A549 (cell line): Measurements from ENCODE around the gene ZNF346. TPM values are rescaled to one million over a fixed set of nuclear protein-coding genes. Genes with fewer than 3 reads are reported as not detected.

Experiments
- ATAC-seq, 2 experiments: fragments of 200-7000 bp in 1 of 2; fragments of >200 bp in 1 of 2; cut with Nextera tagmentation in 1 of 2; cut with Tn5 transposase in 1 of 2; 3 replicates each; pipeline versions ENCODE4 v1.8.0 to v1.9.1; 2018 to 2020; ENCODE audit warnings: mild to moderate bottlenecking in 1 of 2, moderate library complexity in 1 of 2
- CTCF ChIA-PET: fragments of 300-600 bp; sonication (Branson Sonifier 250); formaldehyde crosslinking; extraction: SDS; loops from one replicate; lab custom pipeline; 2021; ENCODE audit warnings: antibody characterized with exemption, inconsistent platforms; lab: Yijun Ruan, JAX
- POLR2A ChIA-PET: fragments of 350-600 bp; formaldehyde crosslinking; extraction: SDS; loops from one replicate; lab custom pipeline; 2021; ENCODE audit warnings: antibody characterized with exemption, inconsistent platforms; lab: Yijun Ruan, JAX
- DNase-seq, 2 experiments: peaks; one replicate each; pipeline versions ENCODE4 v3.0.0 to v3.0.0-alpha.2; 2011 to 2016; ENCODE audit warnings: low read depth in 1 of 2, low spot score in 1 of 2
- FAIRE-seq: peaks from 2 replicates; lab custom pipeline; 2011; peaks lifted over from hg19 to GRCh38; lab: Jason Lieb, UNC
- H3K27ac ChIP-seq, 2 experiments: fragments of >200 bp; sonication (Bioruptor Twin); formaldehyde crosslinking; 3 replicates each; pipeline ENCODE4 v1.5.1; 2016 to 2017
- H3K4me1 ChIP-seq: fragments of >200 bp; sonication (Bioruptor Twin); formaldehyde crosslinking; 3 replicates; pipeline ENCODE4 v1.6.1; 2016
- H3K4me2 ChIP-seq: fragments of >200 bp; sonication (Bioruptor Twin); formaldehyde crosslinking; 3 replicates; pipeline ENCODE4 v1.6.1; 2016
- H3K4me3 ChIP-seq: fragments of >200 bp; sonication (Bioruptor Twin); formaldehyde crosslinking; 3 replicates; pipeline ENCODE4 v1.5.1; 2016
- H3K9me3 ChIP-seq: fragments of >200 bp; sonication (Bioruptor Twin); formaldehyde crosslinking; 3 replicates; pipeline ENCODE4 v1.6.1; 2016
- CBX2 ChIP-seq: fragments of 200-600 bp; sonication (generic); IDR thresholded peaks from 2 replicates; pipeline ENCODE4 v1.6.1; 2016; ENCODE audit warnings: low read depth, mild to moderate bottlenecking, borderline replicate concordance
- CEBPB ChIP-seq, 2 experiments: fragments of >200 bp in 1 of 2; sonication (Bioruptor Twin) in 1 of 2; formaldehyde crosslinking in 1 of 2; IDR thresholded peaks; 2 replicates each; pipeline ENCODE4 v1.6.1; 2012 to 2016
- CHD2 ChIP-seq: fragments of 150-350 bp; IDR thresholded peaks from 2 replicates; pipeline ENCODE4 v1.6.1; 2014; ENCODE audit warnings: low read length; ENCODE audit not compliant: partially characterized antibody
- EHMT2 ChIP-seq: fragments of 200-600 bp; sonication (generic); IDR thresholded peaks from 2 replicates; pipeline ENCODE4 v1.6.1; 2016; ENCODE audit warnings: antibody characterized with exemption, low read depth, mild to moderate bottlenecking, moderate library complexity
- EP300 ChIP-seq, 2 experiments: fragments of >200 bp; sonication (Bioruptor Twin); formaldehyde crosslinking; IDR thresholded peaks; 2 replicates in 1 of 2; 3 replicates in 1 of 2; pipeline ENCODE4 v1.6.1; 2016 to 2017
- ESRRA ChIP-seq: fragments of 150-350 bp; IDR thresholded peaks from 2 replicates; pipeline ENCODE4 v1.6.1; 2014; ENCODE audit warnings: mild to moderate bottlenecking, low read length, borderline replicate concordance
- FOSB ChIP-seq: fragments of 250-450 bp; sonication (Bioruptor Pico); IDR thresholded peaks from 2 replicates; pipeline ENCODE4 v1.5.0; 2020; ENCODE audit warnings: mild to moderate bottlenecking, moderate library complexity
- FOSL2 ChIP-seq, 2 experiments: fragments of 450-650 bp in 1 of 2; fragments of >200 bp in 1 of 2; sonication (Bioruptor Twin) in 1 of 2; formaldehyde crosslinking; IDR thresholded peaks; 2 replicates each; pipeline versions ENCODE4 v1.5.0 to v1.6.1; 2016 to 2020; ENCODE audit warnings: mild to moderate bottlenecking in 1 of 2, moderate library complexity in 1 of 2
- FOXS1 ChIP-seq: fragments of 250-450 bp; sonication (Bioruptor Pico); IDR thresholded peaks from 2 replicates; pipeline ENCODE4 v1.5.0; 2020; ENCODE audit warnings: mild to moderate bottlenecking, moderate library complexity
- GATA3 ChIP-seq: IDR thresholded peaks from 2 replicates; pipeline ENCODE4 v1.6.1; 2012; ENCODE audit warnings: borderline replicate concordance
- HDAC2 ChIP-seq: fragments of 200-600 bp; sonication (generic); IDR thresholded peaks from 2 replicates; pipeline ENCODE4 v1.6.1; 2016
- HEYL ChIP-seq: fragments of 250-450 bp; sonication (Bioruptor Pico); IDR thresholded peaks from 2 replicates; pipeline ENCODE4 v1.8.0; 2021; ENCODE audit warnings: mild to moderate bottlenecking, moderate library complexity
- HOXB5 ChIP-seq: fragments of 250-450 bp; sonication (Bioruptor Pico); IDR thresholded peaks from 2 replicates; pipeline ENCODE4 v1.5.0; 2020; ENCODE audit warnings: mild to moderate bottlenecking, moderate library complexity
- JUN ChIP-seq, 2 experiments: fragments of >200 bp; sonication (Bioruptor Twin); formaldehyde crosslinking; IDR thresholded peaks; 2 replicates in 1 of 2; 3 replicates in 1 of 2; pipeline ENCODE4 v1.6.1; 2016 to 2017
- JUNB ChIP-seq: fragments of >200 bp; sonication (Bioruptor Twin); formaldehyde crosslinking; IDR thresholded peaks from 2 replicates; pipeline ENCODE4 v1.6.1; 2016
- KDM5A ChIP-seq: fragments of 200-600 bp; sonication (generic); IDR thresholded peaks from 2 replicates; pipeline ENCODE4 v1.6.1; 2016; ENCODE audit warnings: antibody characterized with exemption, mild to moderate bottlenecking
- MAFK ChIP-seq: fragments of 450-650 bp; IDR thresholded peaks from 2 replicates; pipeline ENCODE4 v1.6.1; 2014; ENCODE audit not compliant: partially characterized antibody
- NFE2L2 ChIP-seq: fragments of 150-350 bp; conservative IDR thresholded peaks from 2 replicates; pipeline ENCODE4 v1.6.1; 2014; ENCODE audit warnings: low read length
- NPAS2 ChIP-seq: fragments of 250-450 bp; sonication (Bioruptor Pico); IDR thresholded peaks from 2 replicates; pipeline ENCODE4 v1.8.0; 2022; ENCODE audit warnings: mild to moderate bottlenecking, moderate library complexity, borderline replicate concordance
- NR3C1 ChIP-seq: fragments of >200 bp; sonication (Bioruptor Twin); formaldehyde crosslinking; IDR thresholded peaks from 3 replicates; pipeline ENCODE4 v1.6.1; 2017
- POLR2A ChIP-seq: IDR thresholded peaks from 2 replicates; pipeline ENCODE4 v1.6.1; 2012; ENCODE audit warnings: mild to moderate bottlenecking, low read length
- POLR2AphosphoS2 ChIP-seq: conservative IDR thresholded peaks from 2 replicates; pipeline ENCODE4 v1.6.1; 2012; ENCODE audit warnings: low read length, improper control_type of control experiment, inconsistent platforms
- RARB ChIP-seq: fragments of 250-450 bp; sonication (Bioruptor Pico); IDR thresholded peaks from 2 replicates; pipeline ENCODE4 v1.8.0; 2021; ENCODE audit warnings: mild to moderate bottlenecking, moderate library complexity
- RCOR1 ChIP-seq: fragments of 150-350 bp; IDR thresholded peaks from 2 replicates; pipeline ENCODE4 v1.6.1; 2014; ENCODE audit warnings: antibody characterized with exemption, low read length, low read depth
- TP53 ChIP-seq: fragments of 250-450 bp; sonication (Bioruptor Pico); IDR thresholded peaks from 2 replicates; pipeline ENCODE4 v1.5.0; 2021; ENCODE audit warnings: mild to moderate bottlenecking, moderate library complexity
- ZC3H11A ChIP-seq: fragments of 450-650 bp; IDR thresholded peaks from 2 replicates; pipeline ENCODE4 v1.6.1; 2014; ENCODE audit warnings: antibody characterized with exemption, mild to moderate bottlenecking
- ZNF302 ChIP-seq: fragments of 250-450 bp; sonication (Bioruptor Pico); IDR thresholded peaks from 2 replicates; pipeline ENCODE4 v1.9.0; 2021; ENCODE audit warnings: inconsistent platforms, mild to moderate bottlenecking, moderate library complexity
- ZSCAN20 ChIP-seq: fragments of 250-450 bp; sonication (Bioruptor Pico); IDR thresholded peaks from 2 replicates; pipeline ENCODE4 v1.8.0; 2022; ENCODE audit warnings: mild to moderate bottlenecking, moderate library complexity
- WGBS: methylation state at CpG from one replicate; pipeline ENCODE4 v1.1.6; 2017; ENCODE audit errors: missing lambda C conversion rate; 5-methylcytosine and 5-hydroxymethylcytosine counted together
- polyA plus RNA-seq, 4 experiments: library from polyadenylated mRNA; depleted of rRNA in 3 of 4; stranded (reverse); fragments of >200 nt; fragmentation: RNase III in 1 of 4; extraction: RNeasy Plus Mini Kit Qiagen cat#74134 plus additional on column Dnase treatment in 1 of 4; gene quantifications; 2 replicates in 3 of 4; 3 replicates in 1 of 4; pipeline ENCODE4 v1.2.3, GENCODE V29; 2011 to 2017
- TF ChIP-seq, protein P1 (sequence below): IDR thresholded peaks from 2 replicates; pipeline ENCODE4 v1.6.1; 2012
- TF ChIP-seq, protein P2 (sequence below): IDR thresholded peaks from 2 replicates; pipeline ENCODE4 v1.6.1; 2012; ENCODE audit warnings: low read depth, borderline replicate concordance
- TF ChIP-seq, protein P3 (sequence below): fragments of >200 bp; sonication (Bioruptor Twin); formaldehyde crosslinking; IDR thresholded peaks from 3 replicates; pipeline ENCODE4 v1.5.1; 2016
- TF ChIP-seq, protein P4 (sequence below): fragments of >200 bp; sonication (Bioruptor Twin); formaldehyde crosslinking; IDR thresholded peaks from 2 replicates; pipeline ENCODE4 v1.6.1; 2016
- TF ChIP-seq, protein P5 (sequence below): fragments of 450-650 bp; IDR thresholded peaks from 2 replicates; pipeline ENCODE4 v1.6.1; 2014; ENCODE audit warnings: antibody characterized with exemption
- TF ChIP-seq, protein P6 (sequence below): fragments of >200 bp; sonication (Bioruptor Twin); formaldehyde crosslinking; IDR thresholded peaks from 3 replicates; pipeline ENCODE4 v1.6.1; 2016

The ZNF346 gene
- polyA plus RNA-seq, 2 of the 4 experiments (the other 2 are of a cell fraction), result 13.5 to 14.1 TPM

DNA sequence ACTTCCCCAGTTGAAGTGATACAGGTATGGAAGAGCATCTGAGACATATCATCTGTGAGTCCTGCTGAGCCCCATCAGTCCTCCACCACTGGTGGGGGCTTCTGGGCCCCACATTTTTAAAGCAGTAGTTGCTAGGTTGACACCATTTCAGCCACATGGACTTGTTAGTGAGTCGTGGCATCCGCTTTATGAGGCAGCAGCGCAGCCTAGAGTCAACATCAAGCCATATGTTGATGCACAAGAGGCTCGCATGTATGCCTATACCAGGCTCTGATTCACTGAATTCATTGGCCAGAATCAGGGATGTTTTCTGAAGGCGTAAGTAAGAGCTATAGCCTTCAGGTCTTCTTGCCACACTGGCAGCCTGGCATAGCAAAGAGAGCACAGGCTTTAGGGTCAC, 26.8 kb downstream of the ZNF346 start (continued):
- TF ChIP-seq HEYL (CRISPR knock-in tag) (no peak), ZC3H11A (no peak), RARB (no peak), FOXS1 (CRISPR knock-in tag) (no peak), NPAS2 (CRISPR knock-in tag) (no peak), JUN (IDR thresholded peaks at IDR 0.05) (no peak)

DNA sequence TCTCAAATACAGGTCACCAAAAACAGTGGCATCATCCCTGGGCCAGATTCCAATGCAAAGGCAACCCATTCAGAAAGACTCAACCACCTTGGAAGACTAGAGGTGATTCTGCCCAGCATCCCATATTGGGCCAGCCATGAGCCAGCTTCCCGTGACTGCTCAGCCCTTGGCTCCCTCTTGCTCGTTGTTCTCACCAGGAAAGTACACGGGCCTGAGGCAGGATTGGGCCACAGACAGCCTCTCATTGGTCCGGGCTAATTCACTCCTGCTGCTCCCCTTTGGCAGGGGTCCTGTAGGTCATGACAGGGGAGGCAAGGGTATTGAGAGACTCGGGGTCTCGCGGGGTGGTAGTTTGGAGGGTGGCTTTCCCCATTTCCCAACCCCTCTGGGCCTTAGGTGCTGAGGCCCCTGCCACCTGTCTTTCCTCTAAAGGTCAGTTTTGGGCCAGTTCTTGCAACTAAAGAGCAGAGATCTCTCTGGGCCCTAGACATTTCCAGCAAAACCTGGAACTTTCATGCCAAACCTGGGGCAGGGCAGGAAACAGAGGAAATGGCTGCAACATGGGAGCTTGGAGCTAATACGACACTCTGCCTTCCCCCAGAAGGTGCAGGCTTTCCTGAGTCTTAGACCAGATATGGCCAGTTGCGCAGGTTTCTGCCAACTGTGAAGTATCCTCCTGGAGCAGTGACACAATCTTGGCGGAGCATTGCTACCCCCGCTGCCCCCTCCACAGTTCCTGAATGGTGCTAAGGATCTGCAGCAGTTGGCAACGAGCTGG, 42.2 kb downstream of the ZNF346 start:
- no peak for FAIRE-seq
- TF ChIP-seq HEYL (CRISPR knock-in tag) (no peak), NFE2L2 (no peak), TP53 (CRISPR knock-in tag) (no peak), NR3C1 (no peak), FOSL2 (IDR thresholded peaks at IDR 0.05) (no peak), FOSL2 (CRISPR knock-in tag; IDR thresholded peaks at IDR 0.05) (no peak), FOSB (CRISPR knock-in tag) (no peak), HDAC2 (no peak), EP300 (IDR thresholded peaks at IDR 0.05) (no peak), KDM5A (no peak), ESRRA (no peak), HOXB5 (CRISPR knock-in tag) (no peak), CEBPB (IDR thresholded peaks at IDR 0.05) (no peak), GATA3 (no peak)
- TF ChIP-seq, protein P1, sequence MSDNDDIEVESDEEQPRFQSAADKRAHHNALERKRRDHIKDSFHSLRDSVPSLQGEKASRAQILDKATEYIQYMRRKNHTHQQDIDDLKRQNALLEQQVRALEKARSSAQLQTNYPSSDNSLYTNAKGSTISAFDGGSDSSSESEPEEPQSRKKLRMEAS, result no peak
- TF ChIP-seq, protein P2, sequence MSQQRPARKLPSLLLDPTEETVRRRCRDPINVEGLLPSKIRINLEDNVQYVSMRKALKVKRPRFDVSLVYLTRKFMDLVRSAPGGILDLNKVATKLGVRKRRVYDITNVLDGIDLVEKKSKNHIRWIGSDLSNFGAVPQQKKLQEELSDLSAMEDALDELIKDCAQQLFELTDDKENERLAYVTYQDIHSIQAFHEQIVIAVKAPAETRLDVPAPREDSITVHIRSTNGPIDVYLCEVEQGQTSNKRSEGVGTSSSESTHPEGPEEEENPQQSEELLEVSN, result no peak
- POLR2A ChIA-PET, result no interaction called here
- CTCF ChIA-PET, result interaction anchor here (0.6 to 12.1 kb wide), 4 partner anchors 8 to 404 kb away, joined by 3 to 148 read pairs (median 42); partner anchors contain the start of gene FGFR4
- Histone ChIP-seq H3K4me2 (no peak overlapping the region), H3K4me3 (no peak overlapping the region), H3K9me3 (no peaks in the 10 kb centered on the region), H3K4me1 (no peaks in the 10 kb centered on the region), H3K27ac (no peak overlapping the region)
- no peak for DNase-seq
- ATAC-seq, result no peak
- 98% methylated on average over 12 of the region's 12 CpGs for WGBS

DNA sequence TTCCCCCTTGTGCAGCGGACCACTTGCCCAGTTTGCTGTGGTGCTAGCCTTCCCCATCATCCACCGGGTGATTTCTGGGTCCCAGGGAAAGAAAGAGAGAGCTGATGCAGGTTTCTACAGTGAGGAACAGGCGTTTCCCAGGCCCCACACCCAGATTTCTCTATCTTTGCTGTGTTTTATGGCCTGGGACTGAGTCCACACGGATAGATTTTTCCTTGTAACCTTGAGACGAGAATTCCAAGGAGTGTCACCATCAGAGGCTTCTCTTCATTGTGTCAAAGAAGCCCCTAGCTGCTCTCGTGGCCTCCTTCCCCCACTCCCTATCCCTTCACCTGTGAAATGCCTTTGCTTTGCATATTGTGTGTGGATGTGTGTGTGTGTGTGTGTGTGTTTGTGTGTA, 43.0 kb downstream of the ZNF346 start:
- WGBS, result 77% methylated on average over 6 of the region's 6 CpGs
- Histone ChIP-seq H3K4me2 (no peak overlapping the region), H3K4me3 (no peak overlapping the region), H3K9me3 (no peaks in the 10 kb centered on the region), H3K4me1 (no peaks in the 10 kb centered on the region), H3K27ac (no peak overlapping the region)
- ATAC-seq, result no peak
- ChIA-PET POLR2A (no interaction called here), CTCF (interaction anchor here (10.2 to 12.1 kb wide), 2 partner anchors 7 to 47 kb away, joined by 79 to 148 read pairs; no protein-coding TSS in a partner anchor)
- FAIRE-seq, result no peak
- DNase-seq, result no peak
- TF ChIP-seq ZC3H11A, result no peak
- no peak for TF ChIP-seq MAFK
- no peak for TF ChIP-seq CEBPB (IDR thresholded peaks at IDR 0.05)
- no peak for TF ChIP-seq KDM5A
- TF ChIP-seq, protein P3, sequence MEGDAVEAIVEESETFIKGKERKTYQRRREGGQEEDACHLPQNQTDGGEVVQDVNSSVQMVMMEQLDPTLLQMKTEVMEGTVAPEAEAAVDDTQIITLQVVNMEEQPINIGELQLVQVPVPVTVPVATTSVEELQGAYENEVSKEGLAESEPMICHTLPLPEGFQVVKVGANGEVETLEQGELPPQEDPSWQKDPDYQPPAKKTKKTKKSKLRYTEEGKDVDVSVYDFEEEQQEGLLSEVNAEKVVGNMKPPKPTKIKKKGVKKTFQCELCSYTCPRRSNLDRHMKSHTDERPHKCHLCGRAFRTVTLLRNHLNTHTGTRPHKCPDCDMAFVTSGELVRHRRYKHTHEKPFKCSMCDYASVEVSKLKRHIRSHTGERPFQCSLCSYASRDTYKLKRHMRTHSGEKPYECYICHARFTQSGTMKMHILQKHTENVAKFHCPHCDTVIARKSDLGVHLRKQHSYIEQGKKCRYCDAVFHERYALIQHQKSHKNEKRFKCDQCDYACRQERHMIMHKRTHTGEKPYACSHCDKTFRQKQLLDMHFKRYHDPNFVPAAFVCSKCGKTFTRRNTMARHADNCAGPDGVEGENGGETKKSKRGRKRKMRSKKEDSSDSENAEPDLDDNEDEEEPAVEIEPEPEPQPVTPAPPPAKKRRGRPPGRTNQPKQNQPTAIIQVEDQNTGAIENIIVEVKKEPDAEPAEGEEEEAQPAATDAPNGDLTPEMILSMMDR, result no peak
- TF ChIP-seq NR3C1, result no peak
- no peak for TF ChIP-seq POLR2A
- TF ChIP-seq, protein P4, sequence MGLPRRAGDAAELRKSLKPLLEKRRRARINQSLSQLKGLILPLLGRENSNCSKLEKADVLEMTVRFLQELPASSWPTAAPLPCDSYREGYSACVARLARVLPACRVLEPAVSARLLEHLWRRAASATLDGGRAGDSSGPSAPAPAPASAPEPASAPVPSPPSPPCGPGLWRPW, result no peak
- no peak for TF ChIP-seq POLR2AphosphoS2
- no peak for TF ChIP-seq CHD2
- no peak for TF ChIP-seq EHMT2
- TF ChIP-seq JUNB, result no peak
- no peak for TF ChIP-seq RCOR1
- TF ChIP-seq ZSCAN20 (CRISPR knock-in tag), result no peak
- TF ChIP-seq, protein P5, sequence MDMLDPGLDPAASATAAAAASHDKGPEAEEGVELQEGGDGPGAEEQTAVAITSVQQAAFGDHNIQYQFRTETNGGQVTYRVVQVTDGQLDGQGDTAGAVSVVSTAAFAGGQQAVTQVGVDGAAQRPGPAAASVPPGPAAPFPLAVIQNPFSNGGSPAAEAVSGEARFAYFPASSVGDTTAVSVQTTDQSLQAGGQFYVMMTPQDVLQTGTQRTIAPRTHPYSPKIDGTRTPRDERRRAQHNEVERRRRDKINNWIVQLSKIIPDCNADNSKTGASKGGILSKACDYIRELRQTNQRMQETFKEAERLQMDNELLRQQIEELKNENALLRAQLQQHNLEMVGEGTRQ, result no peak
- TF ChIP-seq, protein P6, sequence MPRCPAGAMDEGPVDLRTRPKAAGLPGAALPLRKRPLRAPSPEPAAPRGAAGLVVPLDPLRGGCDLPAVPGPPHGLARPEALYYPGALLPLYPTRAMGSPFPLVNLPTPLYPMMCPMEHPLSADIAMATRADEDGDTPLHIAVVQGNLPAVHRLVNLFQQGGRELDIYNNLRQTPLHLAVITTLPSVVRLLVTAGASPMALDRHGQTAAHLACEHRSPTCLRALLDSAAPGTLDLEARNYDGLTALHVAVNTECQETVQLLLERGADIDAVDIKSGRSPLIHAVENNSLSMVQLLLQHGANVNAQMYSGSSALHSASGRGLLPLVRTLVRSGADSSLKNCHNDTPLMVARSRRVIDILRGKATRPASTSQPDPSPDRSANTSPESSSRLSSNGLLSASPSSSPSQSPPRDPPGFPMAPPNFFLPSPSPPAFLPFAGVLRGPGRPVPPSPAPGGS, result no peak
- no peak for TF ChIP-seq CBX2
- TF ChIP-seq ZNF302 (CRISPR knock-in tag), result no peak
- TF ChIP-seq NPAS2 (CRISPR knock-in tag), result no peak
